KOPT-K1 (cell line): ENCODE results near the gene CST1.

Experiments used
- H3K27ac ChIP-seq: fragments of 200-600 bp; sonication (generic); 2 replicates; pipeline ENCODE4 v1.5.1; 2016; ENCODE audit warnings: antibody characterized with exemption, mild to moderate bottlenecking, low read depth, low read length; ENCODE audit not compliant: poor library complexity, severe bottlenecking
- H3K36me3 ChIP-seq: fragments of 200-600 bp; sonication (generic); 2 replicates; pipeline ENCODE4 v1.5.1; 2017; ENCODE audit warnings: antibody characterized with exemption, mild to moderate bottlenecking, low read length, moderate library complexity; ENCODE audit not compliant: insufficient read depth
- H3K9me3 ChIP-seq: fragments of 200-600 bp; sonication (generic); 2 replicates; pipeline ENCODE4 v1.5.1; 2017; ENCODE audit warnings: antibody characterized with exemption, low read length, mild to moderate bottlenecking; ENCODE audit not compliant: insufficient read depth, poor library complexity, severe bottlenecking

The CST1 gene

GRCh38 chr20:23700931-23701330 is 49.8 kb downstream of the CST1 start:
- H3K27ac ChIP-seq = no peak overlapping the region
- no peaks in the 10 kb centered on the region for H3K9me3 ChIP-seq
- H3K36me3 ChIP-seq = no peaks in the 10 kb centered on the region

- Histone ChIP-seq H3K9me3 (no peaks in the 10 kb centered on the region), H3K36me3 (no peaks in the 10 kb centered on the region), H3K27ac (no peak overlapping the region)
These were observed 52.8 kb downstream of the CST1 start for GRCh38 chr20:23697947-23698346.
